HepG2 (cell line): Measurements from ENCODE around the gene CNTROB. TPM values are rescaled to one million over a fixed set of nuclear protein-coding genes. Genes with fewer than 3 reads are reported as not detected.

Source experiments
- ATAC-seq: fragments of 200-7000 bp; cut with Tn5 transposase; 3 replicates; pipeline ENCODE4 v1.9.1; 2020; ENCODE audit warnings: mild to moderate bottlenecking, moderate library complexity
- BruUV-seq: library from RNA; stranded (reverse); fragments of 400-500 nt; replicated peaks from 2 replicates; lab custom pipeline; 2021; lab: Mats Ljungman, UMichigan
- CTCF ChIA-PET: fragments of 300-600 bp; formaldehyde crosslinking; extraction: SDS; loops from one replicate; lab custom pipeline; 2021; ENCODE audit warnings: low total read pairs, inconsistent platforms, low intra/inter-chr PET ratio; lab: Yijun Ruan, JAX
- POLR2A ChIA-PET: fragments of 350-600 bp; sonication (Branson Sonifier 250); formaldehyde crosslinking; loops from one replicate; lab custom pipeline; 2020; ENCODE audit warnings: antibody characterized with exemption, inconsistent platforms; lab: Yijun Ruan, JAX
- DNase-seq: peaks from one replicate; pipeline ENCODE4 v3.0.0-alpha.2; 2015; ENCODE audit warnings: low spot score
- FAIRE-seq: peaks from 3 replicates; lab custom pipeline; 2011; peaks lifted over from hg19 to GRCh38; lab: Jason Lieb, UNC
- H2AFZ ChIP-seq: one replicate; pipeline ENCODE4 v1.6.1; 2011; ENCODE audit warnings: low read length, inconsistent platforms
- H3K27ac ChIP-seq: fragments of 300-600 bp; 3 replicates; pipeline ENCODE4 v1.8.0; 2011; ENCODE audit warnings: mixed run types, mild to moderate bottlenecking, mixed read lengths, low read length, inconsistent platforms; ENCODE audit not compliant: insufficient read depth; ENCODE audit errors: extremely low read length
- H3K27me3 ChIP-seq, 2 experiments: fragments of 200-600 bp in 1 of 2; 2 replicates in 1 of 2; 3 replicates in 1 of 2; pipeline versions ENCODE4 v1.6.0 to v1.8.0; 2011; ENCODE audit warnings: low read length in 2 of 2, mild to moderate bottlenecking in 2 of 2, moderate library complexity in 2 of 2, inconsistent platforms in 1 of 2; ENCODE audit not compliant: insufficient read depth in 2 of 2, control insufficient read depth in 1 of 2
- H3K36me3 ChIP-seq, 2 experiments: fragments of 200-600 bp in 1 of 2; replicated peaks in 1 of 2; 2 replicates in 1 of 2; 3 replicates in 1 of 2; pipeline versions ENCODE4 v1.5.1 to v1.8.0; 2011; ENCODE audit warnings: low read length in 2 of 2, inconsistent platforms in 1 of 2; ENCODE audit not compliant: insufficient read depth in 2 of 2, control insufficient read depth in 1 of 2
- H3K4me1 ChIP-seq: 2 replicates; pipeline ENCODE4 v1.5.1; 2012; ENCODE audit warnings: low read length, inconsistent platforms; ENCODE audit not compliant: insufficient read depth
- H3K4me2 ChIP-seq: 2 replicates; pipeline ENCODE4 v1.6.0; 2011; ENCODE audit warnings: low read depth, low read length, inconsistent platforms
- H3K4me3 ChIP-seq, 3 experiments: fragments of 200-600 bp in 1 of 3; sonication (generic), shearing (Covaris generic) in 1 of 3; replicated peaks in 1 of 3; 2 replicates each; pipeline ENCODE4 v1.5.1; 2011 to 2016; ENCODE audit warnings: low read length in 3 of 3, inconsistent platforms in 2 of 3, low read depth in 2 of 3, mild to moderate bottlenecking in 2 of 3, control low read depth in 1 of 3, mixed read lengths in 1 of 3; ENCODE audit not compliant: insufficient read depth in 1 of 3
- H3K79me2 ChIP-seq: one replicate; pipeline ENCODE4 v1.6.1; 2011; ENCODE audit warnings: low read length, inconsistent platforms; ENCODE audit not compliant: insufficient read depth
- H3K9ac ChIP-seq: 2 replicates; pipeline ENCODE4 v1.6.0; 2011; ENCODE audit warnings: mild to moderate bottlenecking, low read depth, low read length, inconsistent platforms; ENCODE audit not compliant: insufficient read depth
- H3K9me3 ChIP-seq: 2 replicates; pipeline ENCODE4 v1.5.1; 2012; ENCODE audit warnings: mild to moderate bottlenecking, low read length
- H4K20me1 ChIP-seq: 2 replicates; pipeline ENCODE4 v1.6.0; 2011; ENCODE audit warnings: inconsistent platforms, mild to moderate bottlenecking, low read length, moderate library complexity; ENCODE audit not compliant: insufficient read depth
- ASH2L ChIP-seq: fragments of 300-600, 200-600 bp; sonication (generic); IDR thresholded peaks from 2 replicates; pipeline ENCODE4 v1.7.0; 2017; ENCODE audit warnings: low read depth, mild to moderate bottlenecking, moderate library complexity, mixed read lengths, low read length; ENCODE audit not compliant: insufficient read length
- CTCF ChIP-seq: sonication (generic); formaldehyde crosslinking; IDR thresholded peaks from 2 replicates; pipeline ENCODE4 v1.5.0; 2020; ENCODE audit warnings: mild to moderate bottlenecking, missing genetic modification reagents, moderate library complexity
- GATAD1 ChIP-seq: IDR thresholded peaks from 2 replicates; pipeline ENCODE4 v1.6.1; 2016; ENCODE audit warnings: missing genetic modification reagents, missing compliant biosample characterization
- HOXA5 ChIP-seq: sonication (generic); formaldehyde crosslinking; IDR thresholded peaks from 2 replicates; pipeline ENCODE4 v1.4.0; 2020; ENCODE audit warnings: missing genetic modification reagents
- KLF16 ChIP-seq, 2 experiments: sonication (generic) in 1 of 2; formaldehyde crosslinking in 1 of 2; IDR thresholded peaks; 2 replicates each; pipeline versions ENCODE4 v1.6.1 to v1.8.0; 2016 to 2023; ENCODE audit warnings: missing genetic modification reagents in 2 of 2, missing compliant biosample characterization in 1 of 2
- MAF1 ChIP-seq: sonication (generic); formaldehyde crosslinking; IDR thresholded peaks from 2 replicates; pipeline ENCODE4 v1.5.0; 2020; ENCODE audit warnings: missing genetic modification reagents, borderline replicate concordance
- MIXL1 ChIP-seq: IDR thresholded peaks from 2 replicates; pipeline ENCODE4 v1.6.1; 2016
- NONO ChIP-seq, 2 experiments: fragments of 450-650 bp in 1 of 2; sonication (generic) in 1 of 2; formaldehyde crosslinking in 1 of 2; IDR thresholded peaks in 1 of 2; conservative IDR thresholded peaks in 1 of 2; 2 replicates each; pipeline versions ENCODE4 v1.6.1 to v1.8.0; 2017 to 2022; ENCODE audit warnings: mild to moderate bottlenecking in 1 of 2, missing genetic modification reagents in 1 of 2, moderate library complexity in 1 of 2
- ONECUT2 ChIP-seq: sonication (generic); formaldehyde crosslinking; IDR thresholded peaks from 2 replicates; pipeline ENCODE4 v1.4.0; 2020; ENCODE audit warnings: missing genetic modification reagents
- RAD21 ChIP-seq: fragments of 450-650 bp; formaldehyde crosslinking; IDR thresholded peaks from 2 replicates; pipeline ENCODE4 v1.5.0; 2020; ENCODE audit warnings: mild to moderate bottlenecking
- RXRB ChIP-seq: IDR thresholded peaks from 2 replicates; pipeline ENCODE4 v1.6.1; 2016; ENCODE audit warnings: borderline replicate concordance, missing genetic modification reagents, missing compliant biosample characterization
- SMC3 ChIP-seq: IDR thresholded peaks from 2 replicates; pipeline ENCODE4 v1.6.1; 2011; ENCODE audit warnings: low read length, improper control_type of control experiment
- TEAD3 ChIP-seq: optimal IDR thresholded peaks from 2 replicates; pipeline ENCODE3; 2016; ENCODE audit warnings: borderline replicate concordance
- USF2 ChIP-seq, 2 experiments: sonication (generic) in 1 of 2; formaldehyde crosslinking in 1 of 2; IDR thresholded peaks; 2 replicates each; pipeline versions ENCODE4 v1.5.1 to v1.6.1; 2011 to 2020; ENCODE audit warnings: borderline replicate concordance in 1 of 2, low read depth in 1 of 2, low read length in 1 of 2, mild to moderate bottlenecking in 1 of 2, missing genetic modification reagents in 1 of 2, moderate library complexity in 1 of 2
- ZNF597 ChIP-seq: sonication (generic); formaldehyde crosslinking; IDR thresholded peaks from 2 replicates; pipeline ENCODE4 v1.5.0; 2020; ENCODE audit warnings: missing genetic modification reagents
- ZNF775 ChIP-seq: sonication (generic); formaldehyde crosslinking; IDR thresholded peaks from 2 replicates; pipeline ENCODE4 v1.4.0; 2020; ENCODE audit warnings: missing genetic modification reagents, mild to moderate bottlenecking, moderate library complexity, borderline replicate concordance
- WGBS: methylation state at CpG from one replicate; pipeline ENCODE4 v1.1.6; 2017; ENCODE audit warnings: low lambda C conversion rate; 5-methylcytosine and 5-hydroxymethylcytosine counted together
- in situ Hi-C: cut with HindIII; loops from 2 replicates; pipeline ENCODE4 v1.10.0; 2017; ENCODE audit warnings: low pct_unique_long_range_greater_than_20kb; ENCODE audit not compliant: extremely low pct_ligation_motif_present
- intact Hi-C: fragments of 100-400 bp; cut with micrococcal nuclease; formaldehyde crosslinking; loops from one replicate; pipeline ENCODE4 v1.10.0; 2022; ENCODE audit not compliant: unreplicated experiment
- polyA plus RNA-seq, 8 experiments: library from polyadenylated mRNA; depleted of rRNA in 3 of 8; stranded (reverse) in 7 of 8; unstranded in 1 of 8; fragments of >200 nt; fragmentation: Illumina TruSeq in 4 of 8; extraction: Trizol in 4 of 8; gene quantifications; 2 replicates each; pipeline versions ENCODE4 v1.2.1 to v1.2.3, GENCODE V29; 2011 to 2016; ENCODE audit warnings: low read depth in 4 of 8, missing spikeins in 1 of 8, mixed read lengths in 1 of 8; ENCODE audit not compliant: insufficient read depth in 1 of 8
- total RNA-seq, 5 experiments: library from RNA; depleted of rRNA; stranded (reverse); fragments of >200 nt; fragmentation: Illumina TruSeq; extraction: Trizol; gene quantifications; 2 replicates each; pipeline ENCODE4 v1.2.3, GENCODE V29; 2016; ENCODE audit warnings: low read depth in 1 of 5

The CNTROB gene
- total and polyA plus RNA-seq, 2 of the 13 experiments (the other 11 are each of a cell fraction or from before 2014, with no cell fraction given): 21.2 to 24.1 TPM

GRCh38 chr17:7912927-7913524, 19.0 kb upstream of the CNTROB start:
- H3K27ac ChIP-seq: no peak overlapping the region
- no peaks in the 10 kb centered on the region for H3K9me3 ChIP-seq
- intact Hi-C loops: loop anchor here (1.0 to 5.0 kb wide), 4 partner anchors 72 to 144 kb away; no protein-coding TSS in a partner anchor
- 13% methylated on average over 3 of the region's 3 CpGs for WGBS
- peaks cover 22% of the 10 kb centered on the region for H3K4me1 ChIP-seq
- H3K4me3 ChIP-seq: no peak overlapping the region
- peaks cover 0 to 3% of the 10 kb centered on the region in 2 experiments; a peak in 1 of 5 replicates for H3K27me3 ChIP-seq
- POLR2A ChIA-PET: interaction anchor here (0.6 to 1.1 kb wide), 2 partner anchors 21 to 76 kb away, joined by 3 read pairs; no protein-coding TSS in a partner anchor
- in situ Hi-C loops: loop anchor here (5.0 kb wide), 2 partner anchors 74 to 129 kb away; no protein-coding TSS in a partner anchor
- CTCF ChIA-PET: interaction anchor here (0.8 to 4.6 kb wide), 5 partner anchors 77 to 170 kb away, joined by 3 to 70 read pairs (median 13); no protein-coding TSS in a partner anchor
- H3K9ac ChIP-seq: no peak overlapping the region
- no peaks in the 10 kb centered on the region for H3K79me2 ChIP-seq
- DNase-seq (peak; percentile 77), FAIRE-seq (peak; percentile 88), ATAC-seq (peak; percentile 47)
- no TSS peak for BruUV-seq
- no peak overlapping the region for H2AFZ ChIP-seq
- no peaks in the 10 kb centered on the region for H3K36me3 ChIP-seq
- no peaks in the 10 kb centered on the region for H4K20me1 ChIP-seq
- no peak overlapping the region for H3K4me2 ChIP-seq
- 0 out of 2 replicates have a peak, but pooled peaks have one; percentile 26 for TF ChIP-seq MIXL1 (CRISPR knock-in tag)
- no peak for TF ChIP-seq HOXA5 (CRISPR knock-in tag)
- peak; percentile 14 for TF ChIP-seq TEAD3 (CRISPR knock-in tag)
- TF ChIP-seq NONO (IDR thresholded peaks at IDR 0.05): no peak
- no peak for TF ChIP-seq NONO (CRISPR knock-in tag; conservative IDR thresholded peaks at IDR 0.05)
- no peak for TF ChIP-seq ONECUT2 (CRISPR knock-in tag)
- TF ChIP-seq ASH2L: no peak
- 0 out of 4 replicates have a peak, but pooled peaks of 1 of the 2 experiments have one; percentile 25 for TF ChIP-seq KLF16 (CRISPR knock-in tag; IDR thresholded peaks at IDR 0.05)
- TF ChIP-seq RXRB: peak; percentile 35; the same call in 1 of the 2 replicates
- 0 out of 2 replicates have a peak, but pooled peaks have one; percentile 21 for TF ChIP-seq GATAD1 (CRISPR knock-in tag)
- TF ChIP-seq ZNF597 (CRISPR knock-in tag): no peak
- TF ChIP-seq CTCF (CRISPR knock-in tag): peak; percentile 83
- peak; percentile 76 for TF ChIP-seq RAD21 (CRISPR knock-in tag)
- TF ChIP-seq SMC3: peak; percentile 78; the same call in 1 of the 2 replicates
- no peak for TF ChIP-seq USF2 (IDR thresholded peaks at IDR 0.05; ENCODE audit: low read depth, low read length)
- no peak for TF ChIP-seq USF2 (CRISPR knock-in tag; IDR thresholded peaks at IDR 0.05; ENCODE audit: borderline replicate concordance)
- no peak for TF ChIP-seq ZNF775
- no peak for TF ChIP-seq MAF1 (CRISPR knock-in tag)
